IMR-90 (cell line): ENCODE results near the gene DYNC2H1. TPM values are rescaled to one million over a fixed set of nuclear protein-coding genes. Genes with fewer than 3 reads are reported as not detected.

Source experiments
- ATAC-seq: fragments of 200-7000 bp; cut with Tn5 transposase; 2 replicates; pipeline ENCODE4 v1.9.1; 2020; ENCODE audit warnings: low read depth, mild to moderate bottlenecking, moderate library complexity
- BruUV-seq: library from RNA; stranded (reverse); fragments of 400-500 nt; replicated peaks from 2 replicates; lab custom pipeline; 2021; lab: Mats Ljungman, UMichigan
- CTCF ChIA-PET: fragments of 300-600 bp; formaldehyde crosslinking; extraction: SDS; loops from one replicate; lab custom pipeline; 2021; ENCODE audit warnings: antibody characterized with exemption; lab: Yijun Ruan, JAX
- POLR2A ChIA-PET: fragments of 300-600 bp; sonication (Branson Sonifier 250); formaldehyde crosslinking; loops from one replicate; lab custom pipeline; 2022; ENCODE audit warnings: antibody characterized with exemption; ENCODE audit not compliant: unreplicated experiment; lab: Charles Lee
- DNase-seq: peaks from one replicate; pipeline ENCODE4 v3.0.0; 2013
- H2AFZ ChIP-seq: replicated peaks from 2 replicates; pipeline ENCODE3; 2013; ENCODE audit warnings: low read length, mild to moderate bottlenecking; ENCODE audit not compliant: poor library complexity
- H2AK5ac ChIP-seq: 2 replicates; pipeline ENCODE4 v1.6.1; 2013; ENCODE audit warnings: low read depth, low read length, inconsistent platforms
- H2AK9ac ChIP-seq: replicated peaks from 2 replicates; pipeline ENCODE3; 2013; ENCODE audit warnings: mild to moderate bottlenecking, low read depth, low read length, moderate library complexity; ENCODE audit not compliant: poor library complexity
- H2BK120ac ChIP-seq: 2 replicates; pipeline ENCODE4 v1.6.1; 2013; ENCODE audit warnings: low read depth, low read length, inconsistent platforms
- H2BK15ac ChIP-seq: 3 replicates; pipeline ENCODE4 v1.6.1; 2013; ENCODE audit warnings: low read depth, low read length, inconsistent platforms
- H2BK20ac ChIP-seq: 2 replicates; pipeline ENCODE4 v1.6.1; 2013; ENCODE audit warnings: low read depth, mild to moderate bottlenecking, inconsistent platforms, low read length, moderate library complexity
- H2BK5ac ChIP-seq: 2 replicates; pipeline ENCODE4 v1.6.1; 2013; ENCODE audit warnings: mild to moderate bottlenecking, low read depth, low read length, inconsistent platforms; ENCODE audit not compliant: poor library complexity, severe bottlenecking
- H3K14ac ChIP-seq: replicated peaks from 2 replicates; pipeline ENCODE4 v1.6.1; 2013; ENCODE audit warnings: low read depth, low read length, inconsistent platforms
- H3K18ac ChIP-seq: 2 replicates; pipeline ENCODE4 v1.6.1; 2013; ENCODE audit warnings: low read depth, low read length, control low read depth
- H3K23ac ChIP-seq: 2 replicates; pipeline ENCODE4 v1.6.1; 2013; ENCODE audit warnings: low read depth, low read length, inconsistent platforms
- H3K27ac ChIP-seq: 2 replicates; pipeline ENCODE4 v1.5.1; 2013; ENCODE audit warnings: mild to moderate bottlenecking, control low read depth, low read length; ENCODE audit not compliant: insufficient read depth
- H3K27me3 ChIP-seq: 2 replicates; pipeline ENCODE4 v1.6.1; 2013; ENCODE audit warnings: low read length; ENCODE audit not compliant: control insufficient read depth, insufficient read depth
- H3K36me3 ChIP-seq: 2 replicates; pipeline ENCODE4 v1.6.1; 2013; ENCODE audit warnings: low read length, mixed read lengths; ENCODE audit not compliant: control insufficient read depth, insufficient read depth
- H3K4ac ChIP-seq: 2 replicates; pipeline ENCODE4 v1.6.1; 2013; ENCODE audit warnings: low read depth, low read length, inconsistent platforms
- H3K4me1 ChIP-seq: 2 replicates; pipeline ENCODE4 v1.6.1; 2013; ENCODE audit warnings: low read length, mixed read lengths; ENCODE audit not compliant: control insufficient read depth, insufficient read depth
- H3K4me2 ChIP-seq: 2 replicates; pipeline ENCODE4 v1.6.1; 2013; ENCODE audit warnings: low read depth, mild to moderate bottlenecking, control low read depth, low read length, moderate library complexity
- H3K4me3 ChIP-seq: 2 replicates; pipeline ENCODE4 v1.5.1; 2013; ENCODE audit warnings: low read depth, mild to moderate bottlenecking, control low read depth, low read length, moderate library complexity; ENCODE audit not compliant: insufficient read depth
- H3K56ac ChIP-seq: 2 replicates; pipeline ENCODE4 v1.6.1; 2013; ENCODE audit warnings: low read length, inconsistent platforms; ENCODE audit not compliant: insufficient read depth; ENCODE audit errors: extremely low read depth
- H3K79me1 ChIP-seq, 2 experiments: 2 replicates each; pipeline ENCODE4 v1.6.1; 2013; ENCODE audit warnings: low read length in 2 of 2, inconsistent platforms in 1 of 2, low read depth in 1 of 2
- H3K9ac ChIP-seq: 2 replicates; pipeline ENCODE4 v1.6.1; 2013; ENCODE audit warnings: low read depth, low read length, control low read depth
- H3K9me1 ChIP-seq: 2 replicates; pipeline ENCODE4 v1.6.1; 2013; ENCODE audit warnings: low read length, inconsistent platforms; ENCODE audit not compliant: insufficient read depth
- H3K9me3 ChIP-seq: 2 replicates; pipeline ENCODE4 v1.6.1; 2013; ENCODE audit warnings: low read length; ENCODE audit not compliant: control insufficient read depth, insufficient read depth
- H4K20me1 ChIP-seq: 2 replicates; pipeline ENCODE4 v1.6.1; 2013; ENCODE audit warnings: low read length, inconsistent platforms; ENCODE audit not compliant: insufficient read depth
- H4K5ac ChIP-seq: 2 replicates; pipeline ENCODE4 v1.6.1; 2013; ENCODE audit warnings: mild to moderate bottlenecking, low read depth, low read length, control low read depth
- H4K8ac ChIP-seq, 2 experiments: 2 replicates each; pipeline ENCODE4 v1.6.1; 2013; ENCODE audit warnings: low read depth in 2 of 2, low read length in 2 of 2, control low read depth in 1 of 2, inconsistent platforms in 1 of 2
- H4K91ac ChIP-seq: 2 replicates; pipeline ENCODE4 v1.6.1; 2013; ENCODE audit warnings: low read depth, low read length, inconsistent platforms; ENCODE audit not compliant: insufficient read depth
- BHLHE40 ChIP-seq: fragments of 150-350 bp; IDR thresholded peaks from 2 replicates; pipeline ENCODE4 v1.6.1; 2016; ENCODE audit warnings: mild to moderate bottlenecking, low read depth, low read length
- CEBPB ChIP-seq: IDR thresholded peaks from 2 replicates; pipeline ENCODE4 v1.6.1; 2012; ENCODE audit warnings: low read depth, low read length, improper control_type of control experiment
- ELK1 ChIP-seq: fragments of 150-350 bp; IDR thresholded peaks from 2 replicates; pipeline ENCODE4 v1.6.1; 2016; ENCODE audit warnings: low read depth, mild to moderate bottlenecking, low read length, moderate library complexity, borderline replicate concordance
- MAFK ChIP-seq: IDR thresholded peaks from 2 replicates; pipeline ENCODE4 v1.6.1; 2012; ENCODE audit warnings: low read depth, low read length, improper control_type of control experiment
- MAZ ChIP-seq: IDR thresholded peaks from 2 replicates; pipeline ENCODE4 v1.6.1; 2012; ENCODE audit warnings: low read depth, mild to moderate bottlenecking, low read length, improper control_type of control experiment, moderate library complexity, borderline replicate concordance
- NFE2L2 ChIP-seq: fragments of 150-350 bp; IDR thresholded peaks from 2 replicates; pipeline ENCODE4 v1.6.1; 2016; ENCODE audit warnings: low read depth, mild to moderate bottlenecking, low read length
- RAD21 ChIP-seq: IDR thresholded peaks from 2 replicates; pipeline ENCODE4 v1.6.1; 2012; ENCODE audit warnings: low read length, improper control_type of control experiment
- RCOR1 ChIP-seq: IDR thresholded peaks from 2 replicates; pipeline ENCODE4 v1.6.1; 2012; ENCODE audit warnings: mild to moderate bottlenecking, low read length, improper control_type of control experiment; ENCODE audit not compliant: insufficient replicate concordance
- RFX5 ChIP-seq: IDR thresholded peaks from 2 replicates; pipeline ENCODE4 v1.8.0; 2012; ENCODE audit warnings: low read depth, mild to moderate bottlenecking, low read length, moderate library complexity
- WGBS, 2 experiments: methylation state at CpG; one replicate each; pipeline versions ENCODE4 v1.1.5 to v1.1.7; 2013; ENCODE audit warnings: missing lambda C conversion rate in 2 of 2; ENCODE audit not compliant: insufficient read length in 1 of 2; ENCODE audit errors: extremely low coverage in 2 of 2; 5-methylcytosine and 5-hydroxymethylcytosine counted together
- dilution Hi-C: fragments of 300-500 bp; cut with HindIII; formaldehyde crosslinking; loops from one replicate; pipeline ENCODE4 v1.14.3; 2018; ENCODE audit warnings: low sequenced_read_pairs; ENCODE audit not compliant: unreplicated experiment
- in situ Hi-C: fragments of 300-500 bp; cut with MboI; formaldehyde crosslinking; loops from 3 replicates; pipeline ENCODE4 v1.14.3; 2019; ENCODE audit warnings: low sequenced_read_pairs, inconsistent platforms, mixed read lengths
- intact Hi-C: fragments of 100-400 bp; cut with micrococcal nuclease; formaldehyde crosslinking; loops from 2 replicates; pipeline ENCODE4 v1.10.0; 2022
- polyA plus RNA-seq, 3 experiments: library from polyadenylated mRNA; depleted of rRNA; stranded (reverse); fragments of >200 nt; gene quantifications; 2 replicates each; pipeline ENCODE4 v1.2.3, GENCODE V29; 2012; ENCODE audit warnings: low replicate concordance in 1 of 3
- total RNA-seq: library from RNA; depleted of rRNA; stranded (reverse); fragments of >200 nt; gene quantifications from 2 replicates; pipeline ENCODE4 v1.2.3, GENCODE V29; 2012

The DYNC2H1 gene
- total and polyA plus RNA-seq, 2 of the 4 experiments (the other 2 are of a cell fraction), result 5.7 to 21.0 TPM

DNA sequence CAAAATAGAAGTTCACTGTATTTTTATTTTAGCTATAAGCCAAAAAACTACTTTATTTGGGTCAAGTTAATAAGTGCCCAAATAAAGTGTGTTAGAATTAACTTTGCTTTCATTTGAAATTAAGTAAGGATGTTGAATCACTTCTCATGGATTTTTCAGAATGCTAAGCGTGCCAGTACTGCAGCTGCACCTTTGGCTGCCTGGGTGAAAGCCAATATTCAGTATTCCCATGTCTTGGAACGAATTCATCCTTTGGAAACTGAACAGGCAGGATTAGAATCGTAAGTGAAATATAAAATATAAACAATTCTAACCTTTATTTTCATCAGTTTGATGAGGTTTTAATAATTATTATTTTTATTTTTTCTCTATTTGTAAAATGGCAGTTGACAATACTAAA, 113.6 kb downstream of the DYNC2H1 start:
- no peak overlapping the region for H3K14ac ChIP-seq
- intact Hi-C loops, result no loop called here
- H3K18ac ChIP-seq, result no peak overlapping the region
- no peaks in the 10 kb centered on the region for H3K27me3 ChIP-seq
- H2BK20ac ChIP-seq, result no peak overlapping the region
- H3K9ac ChIP-seq, result no peak overlapping the region
- H3K4me1 ChIP-seq, result no peaks in the 10 kb centered on the region; the same call in 1 of the 2 replicates
- H3K4me3 ChIP-seq, result no peak overlapping the region
- no peak overlapping the region for H3K56ac ChIP-seq
- H2BK5ac ChIP-seq, result no peak overlapping the region
- H3K23ac ChIP-seq, result no peak overlapping the region
- no peak overlapping the region for H2AFZ ChIP-seq
- BruUV-seq, result no TSS peak
- CTCF ChIA-PET, result no interaction called here
- TF ChIP-seq NFE2L2 (no peak), RFX5 (no peak), MAFK (no peak), RAD21 (no peak), BHLHE40 (no peak), RCOR1 (no peak), ELK1 (no peak), MAZ (no peak), CEBPB (no peak)
- H3K4ac ChIP-seq, result no peak overlapping the region
- H3K79me1 ChIP-seq, result no peaks in the 10 kb centered on the region
- in situ Hi-C loops, result no loop called here
- DNase-seq (peak; percentile 20), ATAC-seq (no peak)
- peaks cover 1% of the 10 kb centered on the region; the same call in 1 of the 2 replicates for H3K36me3 ChIP-seq
- POLR2A ChIA-PET, result no interaction called here
- no peak overlapping the region for H3K27ac ChIP-seq
- no peaks in the 10 kb centered on the region for H3K9me3 ChIP-seq
- no peaks in the 10 kb centered on the region for H3K9me1 ChIP-seq
- no peak overlapping the region for H3K4me2 ChIP-seq
- no peak overlapping the region for H2AK9ac ChIP-seq
- dilution Hi-C loops, result no loop called here
- H2BK120ac ChIP-seq, result no peak overlapping the region
- no peak overlapping the region for H4K91ac ChIP-seq
- H4K8ac ChIP-seq, result no peak overlapping the region
- H2AK5ac ChIP-seq, result no peak overlapping the region
- no CpG with 5 or more reads among the region's 3 CpGs for WGBS, 2 experiments
- no peak overlapping the region for H2BK15ac ChIP-seq
- no peak overlapping the region for H4K5ac ChIP-seq
- no peaks in the 10 kb centered on the region for H4K20me1 ChIP-seq
